ENCODE data around the gene TTC7B.

Gene TTC7B

DNA sequence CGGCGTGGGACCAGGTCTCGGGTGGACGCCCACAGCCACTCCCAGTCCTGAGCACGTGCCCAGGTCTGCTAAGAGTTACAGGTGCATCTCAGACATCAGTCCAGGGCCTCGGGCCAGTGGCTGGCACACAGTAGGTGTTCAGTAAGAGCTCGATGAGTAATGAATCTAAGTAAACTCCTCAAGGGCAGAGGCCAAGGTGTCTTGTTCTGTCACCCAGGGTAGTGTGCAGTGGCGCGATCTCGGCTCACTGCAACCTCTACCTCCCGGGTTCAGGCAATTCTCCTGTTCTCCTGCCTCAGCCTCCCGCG lies 11.2 kb downstream of the TTC7B start:
- no peak for DNase-seq (ENCODE audit: low read depth)

- DNase-seq (ENCODE audit: low read depth): no peak
Measured at GRCh38 chr14:90804292-90805083, 11.7 kb downstream of the TTC7B start.

DNA sequence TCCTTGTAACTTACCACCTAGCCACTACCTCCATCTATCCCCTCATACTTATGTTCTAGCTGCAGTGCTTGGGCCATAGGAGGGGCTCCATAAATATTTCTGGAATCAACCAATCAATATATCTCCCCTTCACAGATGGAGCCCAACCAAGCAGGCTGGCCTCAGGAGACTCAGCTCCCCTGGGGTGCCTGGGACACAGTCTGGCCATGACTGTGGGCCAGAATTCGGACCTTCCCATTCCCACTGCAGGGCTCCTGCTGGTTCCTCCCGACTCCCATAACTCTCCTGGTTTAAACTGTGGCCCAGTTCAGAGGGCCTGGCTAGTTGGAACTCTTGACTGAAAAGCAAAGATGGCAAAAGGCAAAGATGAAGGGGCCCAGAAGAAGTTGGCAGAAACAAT lies 13.0 kb downstream of the TTC7B start:
- no peak for DNase-seq (ENCODE audit: low read depth)

DNA sequence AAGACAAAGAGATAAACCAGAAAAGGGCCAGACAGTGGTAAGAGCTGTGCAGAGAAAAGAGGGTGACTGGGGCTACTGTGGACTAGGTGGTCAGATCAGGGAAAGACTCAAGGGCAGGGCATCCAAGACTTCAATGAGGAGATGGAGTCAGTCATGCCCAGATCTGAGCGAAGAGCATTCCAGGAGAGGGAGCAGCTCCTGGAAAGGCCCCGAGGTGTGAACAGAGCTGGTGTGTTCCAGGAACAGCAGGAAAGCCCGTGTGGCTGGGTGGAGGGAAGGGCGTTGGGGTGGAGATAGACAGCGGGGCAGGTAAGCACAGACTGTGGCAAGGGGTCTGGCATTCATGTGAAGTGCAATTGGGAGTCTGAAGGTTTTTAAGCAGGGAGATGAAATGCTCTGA lies 16.8 kb downstream of the TTC7B start:
- DNase-seq (ENCODE audit: low read depth): no peak

DNA sequence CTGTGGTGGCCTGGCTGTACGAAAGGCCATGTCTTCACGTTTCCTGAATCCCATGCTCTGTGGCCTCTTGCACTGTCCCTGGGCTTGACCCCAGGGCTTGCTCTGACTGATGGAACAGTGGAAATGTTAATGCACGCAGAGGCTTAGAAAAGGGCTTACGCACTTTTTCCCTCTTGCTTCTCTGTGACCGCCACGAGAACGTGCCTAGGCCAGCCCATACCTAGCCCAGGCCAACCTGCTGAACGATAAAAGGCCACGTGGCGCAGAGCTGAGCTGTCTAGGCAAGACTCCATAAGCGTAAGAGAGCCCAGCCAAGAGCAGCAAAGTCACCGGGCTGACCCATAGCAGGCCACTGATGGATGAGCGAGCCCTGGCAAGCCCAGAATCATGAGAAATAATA lies 18.3 kb downstream of the TTC7B start:
- no peak for DNase-seq (ENCODE audit: low read depth)

- DNase-seq (ENCODE audit: low read depth): no peak
Measured at GRCh38 chr14:90797451-90797850, 18.8 kb downstream of the TTC7B start.

GRCh38 chr14:90796329-90796728 lies 19.9 kb downstream of the TTC7B start:
- no peak for DNase-seq (ENCODE audit: low read depth)

- peak; percentile 68 for DNase-seq (ENCODE audit: low read depth)
Measured at GRCh38 chr14:90795744-90796143, 20.5 kb downstream of the TTC7B start.

- DNase-seq (ENCODE audit: low read depth): no peak
Measured at GRCh38 chr14:90791486-90791885, 24.7 kb downstream of the TTC7B start.

DNA sequence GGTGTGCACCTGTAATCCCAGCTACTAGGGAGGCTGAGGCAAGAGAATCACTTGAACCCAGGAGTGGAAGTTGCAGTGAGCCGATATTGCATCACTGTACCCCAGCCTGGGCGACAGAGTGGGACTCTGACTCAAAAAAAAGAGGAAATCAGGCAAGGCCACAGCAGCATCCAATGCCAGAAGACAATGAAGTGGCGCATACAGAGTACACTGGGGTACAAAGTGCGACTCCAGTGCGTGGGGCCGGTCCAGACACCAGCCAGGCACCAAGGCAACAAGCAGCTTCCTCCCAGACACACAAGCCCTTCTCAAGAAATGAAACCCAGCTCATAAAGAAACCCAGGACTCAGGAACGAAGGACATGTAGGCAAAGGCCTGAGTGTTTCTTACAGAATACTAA lies 28.2 kb downstream of the TTC7B start:
- no peak for DNase-seq (ENCODE audit: low read depth)

- no peak for DNase-seq (ENCODE audit: low read depth)
Measured at GRCh38 chr14:90785876-90786450, 30.3 kb downstream of the TTC7B start.

DNA sequence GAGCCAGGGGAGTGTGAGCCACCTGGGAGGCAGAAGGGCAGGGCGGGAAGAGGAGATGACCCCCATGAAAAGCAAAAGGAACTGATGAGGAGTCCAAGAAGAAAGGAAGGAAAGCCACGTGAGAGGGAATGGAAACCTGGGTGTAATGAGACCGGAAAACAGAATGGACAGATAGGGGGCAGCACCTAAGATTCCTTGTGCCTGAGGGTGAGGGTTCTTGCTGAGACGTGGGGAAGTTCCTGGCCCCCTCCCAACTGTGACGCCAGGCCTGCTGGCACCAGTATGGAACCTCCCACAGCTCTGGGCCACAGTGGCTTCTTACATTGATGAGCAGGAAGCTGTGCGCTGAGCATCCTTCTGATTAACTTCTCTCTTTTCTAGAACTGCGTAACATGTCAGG lies 30.8 kb downstream of the TTC7B start:
- DNase-seq (ENCODE audit: low read depth): no peak

DNA sequence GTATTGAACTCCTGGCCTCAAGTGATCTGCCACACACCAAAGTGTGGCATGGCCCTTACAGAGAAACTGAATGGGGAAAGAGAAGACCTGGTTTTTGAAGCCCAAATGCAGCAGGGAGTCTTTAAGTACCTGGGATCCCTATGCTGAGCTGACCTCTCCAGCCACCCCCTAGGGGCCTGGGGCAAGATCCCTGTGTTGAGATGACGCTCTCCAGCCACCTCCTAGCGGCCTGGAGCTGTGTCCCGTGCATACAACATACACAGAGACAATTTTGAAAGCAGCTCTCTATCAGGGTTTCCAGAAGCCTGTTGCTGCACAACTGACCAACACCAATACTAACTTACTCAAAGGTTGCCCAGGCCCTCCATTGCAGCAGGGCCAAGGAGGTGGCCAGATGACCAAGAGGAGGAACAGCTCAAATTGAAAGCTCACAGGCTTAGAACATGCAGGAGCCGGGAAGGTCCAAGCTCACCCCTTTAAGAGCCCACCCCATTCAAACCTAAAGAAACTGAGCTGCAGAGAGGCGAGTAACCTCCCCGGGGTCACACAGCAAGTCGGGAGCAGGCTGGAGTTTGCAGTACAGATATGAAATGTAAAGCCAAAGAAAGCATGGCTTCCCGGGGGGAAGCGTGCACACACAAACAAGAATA lies 31.5 kb downstream of the TTC7B start:
- DNase-seq (ENCODE audit: low read depth): no peak

GRCh38 chr14:90783344-90783743 lies 32.9 kb downstream of the TTC7B start:
- DNase-seq (ENCODE audit: low read depth): no peak

- no peak for DNase-seq (ENCODE audit: low read depth)
Measured at GRCh38 chr14:90782892-90783291, 33.3 kb downstream of the TTC7B start.

DNA sequence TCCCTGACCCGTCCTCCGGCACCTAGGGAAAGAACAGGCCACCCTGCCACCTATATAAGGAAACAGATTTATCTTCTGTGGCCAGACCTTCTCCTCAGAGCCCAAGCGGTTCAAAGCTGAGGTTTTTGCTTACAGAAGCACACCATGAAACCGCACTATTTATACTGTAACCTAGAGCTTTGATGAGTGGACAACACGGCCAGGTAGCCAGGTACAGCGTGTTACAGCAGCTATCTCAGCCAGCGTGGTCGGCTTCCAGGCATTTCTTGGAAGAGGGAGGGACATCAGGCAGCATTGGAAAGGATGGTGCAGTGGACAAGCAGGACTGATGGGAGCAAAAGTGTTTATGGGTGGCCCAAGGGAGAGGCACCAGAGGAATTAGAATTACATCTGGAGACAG lies 34.4 kb downstream of the TTC7B start:
- DNase-seq (ENCODE audit: low read depth): no peak

DNA sequence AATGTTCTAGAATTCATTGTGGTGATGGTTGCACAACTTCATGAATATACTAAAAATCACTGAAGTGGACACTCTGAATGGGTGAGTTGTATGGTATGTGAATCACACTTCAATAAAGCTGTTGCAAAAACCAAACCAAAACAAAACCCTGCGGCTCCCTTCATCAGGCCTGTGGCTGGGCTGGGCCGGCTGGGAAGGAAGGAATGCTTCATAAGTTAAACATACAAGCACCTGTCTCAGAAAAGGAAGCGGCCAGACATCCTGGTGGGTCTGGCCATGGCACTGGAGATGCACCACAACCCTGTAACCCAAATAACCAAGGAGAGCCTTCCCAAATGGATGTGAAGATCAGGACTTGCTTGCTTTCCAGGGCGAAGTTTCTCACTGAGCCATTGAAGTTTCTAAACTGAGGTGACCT lies 34.9 kb downstream of the TTC7B start:
- DNase-seq (ENCODE audit: low read depth): peak; percentile 37

DNA sequence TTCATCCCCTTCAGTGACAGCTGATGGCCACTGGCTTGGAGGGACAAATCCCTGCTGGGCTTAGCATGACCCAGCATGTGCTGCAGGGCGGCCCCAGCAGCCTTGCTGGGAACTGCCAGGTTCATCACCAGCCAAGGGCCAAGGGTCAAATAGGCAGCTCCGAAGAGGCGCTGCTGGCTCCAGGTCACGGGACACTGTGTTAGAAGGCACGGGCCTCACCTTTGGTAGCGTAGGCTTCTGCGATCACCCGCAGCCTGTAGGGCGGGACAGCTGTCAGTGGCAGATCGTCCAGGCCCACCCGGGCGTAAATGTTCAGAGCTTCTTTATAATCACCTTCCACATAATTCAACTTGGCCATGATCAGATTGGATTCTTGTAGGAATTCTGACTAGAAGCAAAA lies 35.7 kb downstream of the TTC7B start:
- DNase-seq (ENCODE audit: low read depth): no peak

DNA sequence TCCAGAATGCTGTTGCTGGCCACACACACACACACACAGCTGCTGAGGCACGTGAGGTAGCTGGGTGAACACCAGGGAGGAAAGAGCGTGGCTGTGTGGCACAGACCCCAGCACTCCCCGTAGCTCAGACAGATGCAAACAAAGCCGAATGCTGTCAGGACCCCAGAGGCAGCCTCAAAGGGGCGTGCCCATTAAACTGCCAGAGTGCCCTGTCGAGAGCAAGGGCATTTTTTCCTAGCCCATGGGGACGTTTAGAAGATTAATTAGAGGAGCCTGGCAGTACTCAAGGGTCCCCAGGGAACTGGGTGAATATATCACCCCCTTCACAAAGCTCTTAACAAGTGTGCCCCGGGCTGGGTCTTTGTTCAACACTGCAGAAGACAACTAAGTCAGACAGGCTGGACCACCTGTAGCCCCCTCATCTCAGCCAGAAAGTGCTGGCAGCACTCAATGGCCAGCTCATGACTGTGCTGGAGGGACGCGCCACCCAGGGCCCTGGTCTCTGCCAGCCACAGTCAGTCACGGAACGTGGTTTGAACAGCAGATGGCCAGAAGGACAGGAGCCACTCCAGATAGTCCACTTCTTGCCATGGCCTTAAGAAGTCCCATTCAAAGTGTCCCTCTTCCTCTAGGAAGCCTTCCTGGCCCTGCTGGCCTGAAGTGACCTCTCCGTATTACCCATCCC lies 37.5 kb downstream of the TTC7B start:
- no peak for DNase-seq (ENCODE audit: low read depth)

DNA sequence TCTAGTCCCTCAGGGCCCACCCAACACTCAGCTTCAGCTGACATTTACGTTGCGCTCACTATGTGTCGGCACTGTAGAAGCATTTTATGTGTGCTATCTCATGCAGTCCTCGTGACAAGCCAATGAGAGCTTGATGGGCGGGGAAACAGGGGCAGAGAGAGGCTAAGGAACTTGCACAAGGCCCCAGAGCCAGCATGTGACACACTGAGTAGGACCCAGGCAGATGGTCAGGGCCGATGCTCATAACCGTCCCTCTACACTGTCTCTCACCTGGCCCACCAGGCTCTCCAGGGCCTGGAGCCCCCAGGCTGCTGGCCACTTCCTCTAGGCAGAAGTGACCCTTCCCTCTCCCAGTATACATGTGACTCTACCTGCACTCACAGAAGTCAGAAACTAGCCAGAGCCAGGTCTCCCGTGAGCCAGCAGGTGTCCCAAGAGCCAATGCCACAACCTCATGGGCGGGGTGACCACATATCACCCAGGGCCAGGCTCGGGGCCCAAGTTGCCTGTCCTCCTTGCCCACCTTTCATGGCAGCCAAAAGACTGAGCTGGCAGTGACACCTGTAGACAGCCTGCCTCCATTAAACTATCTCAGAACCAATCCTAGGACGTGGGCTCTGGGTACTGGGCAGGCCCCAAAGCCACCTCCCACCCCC lies 38.3 kb downstream of the TTC7B start:
- no peak for DNase-seq (ENCODE audit: low read depth)

- DNase-seq (ENCODE audit: low read depth): no peak
Measured at GRCh38 chr14:90777358-90777757, 38.9 kb downstream of the TTC7B start.

DNA sequence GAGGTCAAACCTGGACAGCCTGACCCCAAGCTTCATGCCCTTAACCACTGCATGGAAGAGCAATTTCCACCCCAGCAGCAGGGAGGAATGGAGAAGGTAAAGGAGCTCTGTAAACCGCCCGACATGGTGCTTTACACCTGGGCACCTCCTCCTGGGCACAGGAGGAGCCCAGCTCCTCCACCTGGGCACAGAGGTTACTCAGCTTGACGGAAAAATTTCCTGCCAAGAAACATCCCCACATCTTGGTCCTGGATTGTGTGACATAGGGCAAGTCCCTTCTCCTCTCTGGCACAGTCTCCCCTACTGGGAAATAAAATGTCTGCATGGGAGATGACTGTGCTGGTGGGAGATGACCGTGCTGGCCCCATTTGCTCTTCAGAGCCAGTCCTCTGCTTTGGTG lies 40.8 kb downstream of the TTC7B start:
- no peak for DNase-seq (ENCODE audit: low read depth)

DNA sequence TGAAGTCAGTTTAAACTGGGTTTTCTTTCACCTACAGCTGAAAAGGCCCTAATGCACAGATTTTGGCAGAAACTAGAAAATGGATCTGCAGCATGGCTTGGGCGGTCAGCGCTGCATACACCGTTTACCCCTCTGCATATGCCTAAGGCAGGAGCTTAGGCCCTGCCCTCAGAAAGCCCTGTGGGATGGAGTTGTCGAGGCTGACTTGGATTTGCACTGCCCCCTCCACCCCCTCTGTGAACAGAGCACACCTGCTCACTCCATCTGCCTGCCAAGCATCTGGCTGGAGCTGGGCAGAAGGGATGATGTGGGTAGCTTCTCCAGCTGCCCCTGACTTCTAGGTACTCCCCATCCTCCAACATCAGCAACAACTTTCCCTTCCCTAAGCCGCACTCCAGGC lies 41.9 kb downstream of the TTC7B start:
- DNase-seq (ENCODE audit: low read depth): no peak

All from HS-5 (cell line).